GM12872 (cell line): ENCODE results near the gene NLGN1.
A peak's percentile ranks its signal among the peaks of the same experiment; 100 is the strongest.

Experiments used
- TF ChIP-seq, protein P1 (sequence below): IDR thresholded peaks from 3 replicates; pipeline ENCODE4 v1.5.1; 2011; ENCODE audit warnings: low read depth, mild to moderate bottlenecking, low read length, moderate library complexity; ENCODE audit not compliant: insufficient read depth

Gene NLGN1

DNA sequence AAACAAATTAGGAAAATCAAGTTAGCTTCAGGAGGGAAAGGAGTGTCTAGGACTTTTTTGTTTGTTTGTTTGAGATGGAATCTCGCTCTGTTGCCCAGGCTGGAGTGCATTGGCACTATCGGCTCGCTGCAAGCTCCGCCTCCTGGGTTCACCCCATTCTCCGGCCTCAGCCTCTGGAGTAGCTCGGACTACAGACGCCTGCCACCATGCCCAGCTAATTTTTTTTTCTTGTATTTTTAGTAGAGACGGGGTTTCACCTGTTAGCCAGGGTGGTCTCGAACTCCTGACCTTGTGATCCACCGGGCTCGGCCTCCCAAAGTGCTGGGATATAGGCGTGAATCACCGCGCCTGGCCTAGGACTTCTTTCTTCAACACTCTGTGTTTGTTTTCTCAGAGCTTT, 171.1 kb downstream of the NLGN1 start:
- TF ChIP-seq, protein P1, sequence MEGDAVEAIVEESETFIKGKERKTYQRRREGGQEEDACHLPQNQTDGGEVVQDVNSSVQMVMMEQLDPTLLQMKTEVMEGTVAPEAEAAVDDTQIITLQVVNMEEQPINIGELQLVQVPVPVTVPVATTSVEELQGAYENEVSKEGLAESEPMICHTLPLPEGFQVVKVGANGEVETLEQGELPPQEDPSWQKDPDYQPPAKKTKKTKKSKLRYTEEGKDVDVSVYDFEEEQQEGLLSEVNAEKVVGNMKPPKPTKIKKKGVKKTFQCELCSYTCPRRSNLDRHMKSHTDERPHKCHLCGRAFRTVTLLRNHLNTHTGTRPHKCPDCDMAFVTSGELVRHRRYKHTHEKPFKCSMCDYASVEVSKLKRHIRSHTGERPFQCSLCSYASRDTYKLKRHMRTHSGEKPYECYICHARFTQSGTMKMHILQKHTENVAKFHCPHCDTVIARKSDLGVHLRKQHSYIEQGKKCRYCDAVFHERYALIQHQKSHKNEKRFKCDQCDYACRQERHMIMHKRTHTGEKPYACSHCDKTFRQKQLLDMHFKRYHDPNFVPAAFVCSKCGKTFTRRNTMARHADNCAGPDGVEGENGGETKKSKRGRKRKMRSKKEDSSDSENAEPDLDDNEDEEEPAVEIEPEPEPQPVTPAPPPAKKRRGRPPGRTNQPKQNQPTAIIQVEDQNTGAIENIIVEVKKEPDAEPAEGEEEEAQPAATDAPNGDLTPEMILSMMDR, result no peak

DNA sequence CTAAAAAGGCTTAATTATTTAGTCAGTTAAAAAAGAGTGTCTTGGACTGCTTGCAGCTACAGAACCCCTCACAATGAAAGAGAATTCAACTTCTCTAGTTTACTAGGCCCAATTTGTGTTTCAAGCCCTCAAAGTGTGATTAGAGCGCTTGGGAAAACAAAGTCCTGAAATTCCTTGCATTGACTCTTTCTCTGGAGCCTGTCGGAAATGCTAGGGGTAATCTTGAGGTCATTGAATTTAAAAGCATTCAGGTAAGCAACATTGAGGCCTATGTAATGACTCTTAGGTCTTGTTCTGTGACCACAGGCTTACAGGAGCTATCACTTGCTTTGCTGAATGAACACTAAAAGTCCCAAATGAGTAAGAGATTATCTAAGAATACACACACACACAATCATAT, 186.0 kb downstream of the NLGN1 start:
- TF ChIP-seq, protein P1, result no peak

GRCh38 chr3:173584093-173584837, 186.7 kb downstream of the NLGN1 start:
- TF ChIP-seq, protein P1, result peak; percentile 61

DNA sequence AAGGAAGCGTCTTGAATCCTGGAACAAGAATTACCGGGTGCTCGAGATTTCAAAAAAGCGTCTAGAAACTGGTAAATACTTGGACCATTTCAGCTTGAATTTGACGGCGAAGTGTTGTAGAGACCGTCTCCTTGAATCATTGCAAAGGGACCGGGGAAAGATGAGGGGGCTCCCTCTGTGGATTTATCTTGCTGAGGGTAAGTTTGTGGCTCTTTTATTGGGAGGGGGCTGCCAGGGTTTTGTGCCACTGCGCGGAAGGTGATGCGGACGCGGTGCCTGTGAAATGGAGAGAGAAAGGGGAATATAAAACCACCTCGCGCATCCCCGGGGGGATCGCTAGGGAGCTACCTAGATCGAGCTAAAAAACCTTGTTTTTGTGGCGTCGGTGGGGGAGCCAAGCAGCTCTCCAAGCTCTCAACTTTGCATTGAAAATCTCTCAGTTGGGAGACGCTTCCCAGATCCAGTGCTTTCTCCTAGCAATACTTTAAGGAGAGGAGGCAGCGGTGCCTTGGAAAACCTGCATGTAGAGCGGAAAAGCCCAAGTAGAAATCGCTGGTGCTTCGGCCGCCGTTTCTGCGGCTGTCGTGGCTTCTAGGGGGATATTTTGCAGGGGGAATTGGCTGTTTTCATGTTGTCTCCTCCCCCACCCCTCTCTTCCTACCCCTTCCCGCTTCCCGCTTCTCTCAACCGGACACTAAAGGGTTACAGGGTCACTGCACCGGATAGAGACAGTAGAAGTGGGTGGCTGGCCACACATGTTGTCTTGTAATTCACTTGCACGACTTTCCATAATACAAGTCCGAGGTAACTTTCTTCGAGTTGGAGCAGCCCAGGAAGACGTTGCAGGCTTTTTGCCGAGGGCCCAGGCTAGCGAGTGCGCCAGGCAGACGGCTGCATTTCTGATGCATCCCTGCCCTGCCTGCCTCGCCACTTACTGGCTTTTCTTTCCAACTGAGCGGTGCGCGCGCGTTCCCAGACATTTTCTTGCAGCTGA, 187.6 kb downstream of the NLGN1 start:
- TF ChIP-seq, protein P1, result no peak

DNA sequence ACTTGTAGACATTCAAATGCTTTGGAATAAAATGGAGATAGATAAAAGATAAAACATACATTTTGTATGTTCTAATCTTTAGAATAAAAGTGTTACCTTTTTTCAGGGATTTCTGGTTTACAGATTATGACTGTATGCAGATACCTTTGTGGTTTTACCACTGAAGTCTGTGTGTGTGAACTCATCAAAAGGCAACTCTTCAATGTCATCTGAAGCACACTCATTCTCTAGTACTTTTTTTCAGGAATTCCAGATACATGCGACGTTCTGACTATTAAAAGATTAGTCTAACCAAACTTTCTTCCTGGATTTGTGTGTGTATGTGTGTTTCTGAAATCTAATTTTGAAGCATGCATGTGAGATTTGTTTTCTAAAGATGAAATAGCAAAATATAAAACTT, 188.6 kb downstream of the NLGN1 start:
- TF ChIP-seq, protein P1, result no peak

GRCh38 chr3:173587055-173587454, 189.5 kb downstream of the NLGN1 start:
- TF ChIP-seq, protein P1, result no peak

- TF ChIP-seq, protein P1, result no peak
These were observed 191.0 kb downstream of the NLGN1 start for GRCh38 chr3:173588556-173588955.
